Skeletal muscle tissue (tissue), 4 donors: ENCODE results near the gene GLDN. TPM values are rescaled to one million over a fixed set of nuclear protein-coding genes. Genes with fewer than 3 reads are reported as not detected.

ENCODE experiments used
- H3K27ac ChIP-seq: one replicate; pipeline ENCODE4 v1.7.0; 2013; ENCODE audit warnings: mild to moderate bottlenecking, low read depth, low read length, inconsistent platforms
- H3K27me3 ChIP-seq, 3 donors: one replicate each; pipeline ENCODE4 v1.7.0; 2013; ENCODE audit warnings: low read length in 3 of 3; ENCODE audit not compliant: control insufficient read depth in 3 of 3, insufficient read depth in 3 of 3
- H3K36me3 ChIP-seq, 3 donors: one replicate each; pipeline ENCODE4 v1.7.0; 2013; ENCODE audit warnings: low read length in 3 of 3; ENCODE audit not compliant: control insufficient read depth in 3 of 3, insufficient read depth in 3 of 3
- H3K4me1 ChIP-seq, 3 donors: one replicate each; pipeline ENCODE4 v1.7.0; 2013; ENCODE audit warnings: low read length in 3 of 3, mild to moderate bottlenecking in 3 of 3; ENCODE audit not compliant: control insufficient read depth in 3 of 3, insufficient read depth in 3 of 3
- H3K4me3 ChIP-seq, 3 donors: one replicate each; pipeline ENCODE4 v1.7.0; 2013; ENCODE audit warnings: low read length in 3 of 3
- H3K9ac ChIP-seq, 3 donors: one replicate each; pipeline ENCODE4 v1.7.0; 2013; ENCODE audit warnings: low read length in 3 of 3, mild to moderate bottlenecking in 3 of 3, moderate library complexity in 2 of 3, low read depth in 1 of 3
- H3K9me3 ChIP-seq, 3 donors: one replicate each; pipeline ENCODE4 v1.7.0; 2013; ENCODE audit warnings: low read length in 3 of 3; ENCODE audit not compliant: control insufficient read depth in 3 of 3
- total RNA-seq: library from RNA; depleted of rRNA; stranded (reverse); fragments of >200 nt; gene quantifications from one replicate; pipeline ENCODE4 v1.2.3, GENCODE V29; 2014
- donor health status: Osteomylitis.

The GLDN gene
- total RNA-seq, 1 donor from 2014 or later = 3.7 TPM

DNA sequence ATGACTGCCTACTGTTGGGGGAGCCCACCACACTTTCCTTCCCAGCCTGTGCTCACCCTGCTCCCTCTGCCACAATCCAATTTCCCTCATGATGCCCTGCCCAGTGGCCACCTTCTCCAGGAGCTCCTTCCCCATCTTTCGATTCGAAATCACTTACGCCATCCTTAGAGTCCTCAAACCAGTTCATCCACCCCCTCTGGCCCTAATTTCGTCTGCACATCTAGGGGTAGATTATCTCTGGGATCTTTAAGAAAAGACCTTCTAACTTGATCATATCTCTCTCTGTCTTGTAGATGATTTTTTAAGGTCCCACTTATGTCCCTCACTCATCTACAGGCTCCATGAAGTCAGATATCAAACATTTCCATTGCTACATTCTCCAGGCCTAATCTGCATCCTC, 20.1 kb upstream of the GLDN start:
- Histone ChIP-seq H3K27ac (peak overlapping the region; percentile 26), H3K36me3 (no peaks in the 10 kb centered on the region), H3K9me3 (no peaks in the 10 kb centered on the region), H3K9ac (no peak overlapping the region), H3K27me3 (no peaks in the 10 kb centered on the region), H3K4me1 (peaks cover 7 to 10% (median 8%) of the 10 kb centered on the region in 3 donors), H3K4me3 (no peak overlapping the region)

DNA sequence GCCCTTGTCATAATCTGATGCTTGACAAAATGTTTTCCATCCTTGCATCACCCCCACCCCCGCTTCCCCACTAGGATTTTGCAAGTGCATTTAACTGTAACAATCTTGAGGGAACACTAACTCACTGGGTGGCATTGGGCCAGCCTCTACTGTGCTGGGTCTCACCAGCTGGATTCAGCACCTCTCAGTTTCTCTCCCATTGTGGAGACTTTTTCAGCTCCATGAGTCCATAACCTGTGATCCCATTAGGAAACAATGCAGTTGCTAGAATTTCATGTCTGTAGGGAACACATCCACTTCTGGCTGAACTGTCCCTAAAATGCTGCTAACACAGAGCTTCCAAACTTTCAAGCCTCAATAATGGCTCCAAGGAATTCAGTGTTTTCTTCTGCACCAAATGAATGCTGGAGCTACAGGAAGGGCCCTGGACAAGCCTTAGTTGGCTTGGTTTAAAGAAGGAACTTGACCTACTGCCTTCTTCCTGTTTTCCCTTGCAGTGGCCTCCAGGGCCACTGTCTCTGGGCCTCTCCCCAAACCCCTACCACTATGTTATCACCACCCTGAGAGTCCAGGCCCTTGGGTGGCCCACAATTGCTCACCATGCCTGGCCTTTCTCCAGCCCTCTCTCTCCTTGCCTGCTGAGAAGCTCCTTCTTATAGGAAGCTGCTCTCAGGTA, 18.7 kb upstream of the GLDN start:
- no peaks in the 10 kb centered on the region for H3K9me3 ChIP-seq
- H3K36me3 ChIP-seq = no peaks in the 10 kb centered on the region
- peaks cover 7 to 10% (median 8%) of the 10 kb centered on the region in 3 donors for H3K4me1 ChIP-seq
- no peak overlapping the region for H3K4me3 ChIP-seq
- no peak overlapping the region for H3K9ac ChIP-seq
- H3K27me3 ChIP-seq = no peaks in the 10 kb centered on the region
- H3K27ac ChIP-seq = peak overlapping the region; percentile 42

GRCh38 chr15:51323749-51324148, 17.7 kb upstream of the GLDN start:
- H3K27me3 ChIP-seq = no peaks in the 10 kb centered on the region
- H3K9me3 ChIP-seq = no peaks in the 10 kb centered on the region
- H3K27ac ChIP-seq = no peak overlapping the region
- peaks cover 3 to 10% (median 8%) of the 10 kb centered on the region in 3 donors for H3K4me1 ChIP-seq
- H3K9ac ChIP-seq = no peak overlapping the region
- no peak overlapping the region for H3K4me3 ChIP-seq
- H3K36me3 ChIP-seq = no peaks in the 10 kb centered on the region

- no peak overlapping the region for H3K4me3 ChIP-seq
- H3K4me1 ChIP-seq = peaks cover 2 to 10% (median 8%) of the 10 kb centered on the region in 3 donors
- H3K36me3 ChIP-seq = no peaks in the 10 kb centered on the region
- no peak overlapping the region for H3K9ac ChIP-seq
- no peaks in the 10 kb centered on the region for H3K9me3 ChIP-seq
- H3K27me3 ChIP-seq = no peaks in the 10 kb centered on the region
- no peak overlapping the region for H3K27ac ChIP-seq
Observed at GRCh38 chr15:51325167-51325566, 16.3 kb upstream of the GLDN start.

DNA sequence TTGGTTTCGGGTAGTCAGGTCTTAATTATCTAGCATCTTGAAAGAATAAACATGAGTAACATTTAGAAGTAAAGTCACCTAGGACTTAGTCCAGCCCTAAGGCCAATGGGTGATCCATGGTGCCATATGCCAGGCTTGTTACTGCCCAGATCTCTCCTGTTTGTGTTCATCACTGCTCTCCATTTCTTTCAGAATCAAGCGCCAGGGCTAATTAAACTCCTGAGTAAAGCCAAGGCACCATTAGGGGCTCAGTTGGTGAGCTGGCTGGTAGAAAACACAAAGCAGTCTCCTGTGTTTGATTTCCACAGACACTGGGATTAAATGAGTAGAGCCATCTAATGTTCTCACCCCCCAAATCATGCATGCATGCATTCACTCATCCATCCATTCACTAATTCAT, 14.4 kb upstream of the GLDN start:
- Histone ChIP-seq H3K36me3 (no peaks in the 10 kb centered on the region), H3K4me3 (no peak overlapping the region), H3K27me3 (no peaks in the 10 kb centered on the region), H3K9me3 (no peaks in the 10 kb centered on the region), H3K27ac (no peak overlapping the region), H3K9ac (no peak overlapping the region), H3K4me1 (peaks cover under 1 to 8% (median 5%) of the 10 kb centered on the region in 3 donors)

DNA sequence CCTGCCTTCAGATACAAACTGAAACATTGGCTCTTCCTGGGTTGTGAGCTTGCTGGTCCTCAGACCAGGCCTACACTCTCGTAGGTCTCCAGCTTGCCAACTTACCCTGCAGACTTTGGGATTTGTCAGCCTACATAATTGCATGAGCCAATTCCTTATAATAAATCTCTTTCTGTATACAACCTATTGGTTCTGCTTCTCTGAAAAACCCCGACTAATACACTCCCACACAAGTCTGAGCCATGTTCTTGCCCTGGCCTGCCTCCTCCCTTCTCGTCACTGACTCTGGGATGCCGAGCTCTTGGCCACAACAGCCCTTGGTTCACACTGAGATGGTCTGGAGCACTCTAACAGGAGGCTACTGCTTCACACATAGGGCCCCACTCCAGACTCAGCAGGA, 12.5 kb upstream of the GLDN start:
- Histone ChIP-seq H3K36me3 (no peaks in the 10 kb centered on the region), H3K4me1 (peaks cover 3 to 8% (median 5%) of the 10 kb centered on the region in 3 donors), H3K9me3 (no peaks in the 10 kb centered on the region), H3K27me3 (no peaks in the 10 kb centered on the region), H3K4me3 (no peak overlapping the region), H3K9ac (no peak overlapping the region), H3K27ac (no peak overlapping the region)

- no peak overlapping the region for H3K27ac ChIP-seq
- no peaks in the 10 kb centered on the region for H3K9me3 ChIP-seq
- peaks cover 9 to 13% (median 11%) of the 10 kb centered on the region in 3 donors for H3K4me1 ChIP-seq
- no peak overlapping the region for H3K9ac ChIP-seq
- H3K4me3 ChIP-seq = no peak overlapping the region
- H3K27me3 ChIP-seq = no peaks in the 10 kb centered on the region
- H3K36me3 ChIP-seq = no peaks in the 10 kb centered on the region
Observed at GRCh38 chr15:51331141-51331540, 10.3 kb upstream of the GLDN start.

DNA sequence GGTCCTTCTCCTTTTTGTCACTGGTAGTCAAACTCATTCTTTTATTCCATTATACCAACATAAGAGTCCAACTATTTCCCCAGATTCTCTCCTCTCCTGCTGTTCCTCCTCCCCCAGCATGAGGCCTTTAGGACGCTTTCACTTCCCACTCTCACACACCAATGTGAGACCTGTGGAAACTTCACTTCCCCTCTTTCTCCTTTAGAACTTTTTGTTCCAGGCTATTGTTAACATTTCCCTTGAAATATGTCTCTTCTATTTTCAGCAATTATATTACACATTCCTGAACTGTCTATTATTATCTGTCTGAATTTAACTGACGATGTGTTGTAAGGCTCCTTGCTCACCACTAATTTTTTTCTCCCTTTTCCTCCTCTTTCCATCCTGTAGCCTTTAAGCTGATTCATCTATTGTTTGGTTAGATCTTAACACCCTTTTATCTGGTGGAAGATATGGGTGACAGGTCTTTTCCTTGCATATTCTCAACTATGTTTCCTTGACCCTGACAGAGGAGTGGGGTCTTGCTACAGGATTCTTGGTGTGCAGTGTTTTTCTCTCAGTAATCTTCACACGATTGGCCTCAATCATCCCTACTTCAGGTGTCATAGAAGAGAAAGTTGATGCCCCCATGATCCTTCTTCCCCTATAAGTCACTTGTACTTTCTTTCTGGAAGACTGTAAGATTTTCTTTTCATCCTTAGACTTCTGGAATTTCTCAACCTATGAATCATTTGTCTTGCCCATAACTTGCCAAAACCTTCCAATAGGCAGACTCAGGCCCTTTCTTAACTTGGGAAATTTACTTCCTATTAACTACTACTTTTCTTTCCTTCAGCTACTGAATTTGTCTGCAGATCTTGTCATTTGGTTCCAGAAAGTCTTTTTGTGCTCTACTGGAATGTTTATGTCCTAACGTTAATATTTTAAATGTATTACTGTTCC, 9.0 kb upstream of the GLDN start:
- Histone ChIP-seq H3K4me1 (peaks cover 11 to 13% (median 12%) of the 10 kb centered on the region in 3 donors), H3K27ac (no peak overlapping the region)

GRCh38 chr15:51333571-51333970, 7.9 kb upstream of the GLDN start:
- Histone ChIP-seq H3K27ac (no peak overlapping the region), H3K4me1 (peaks cover 11 to 13% (median 12%) of the 10 kb centered on the region in 3 donors), H3K36me3 (no peaks in the 10 kb centered on the region), H3K4me3 (no peak overlapping the region), H3K27me3 (no peaks in the 10 kb centered on the region), H3K9me3 (no peaks in the 10 kb centered on the region), H3K9ac (no peak overlapping the region)

More for the DNA sequence above, 9.0 kb upstream of the GLDN start:
- Histone ChIP-seq H3K9me3 (no peaks in the 10 kb centered on the region), H3K4me3 (no peak overlapping the region), H3K36me3 (no peaks in the 10 kb centered on the region), H3K27me3 (no peaks in the 10 kb centered on the region), H3K9ac (no peak overlapping the region)

DNA sequence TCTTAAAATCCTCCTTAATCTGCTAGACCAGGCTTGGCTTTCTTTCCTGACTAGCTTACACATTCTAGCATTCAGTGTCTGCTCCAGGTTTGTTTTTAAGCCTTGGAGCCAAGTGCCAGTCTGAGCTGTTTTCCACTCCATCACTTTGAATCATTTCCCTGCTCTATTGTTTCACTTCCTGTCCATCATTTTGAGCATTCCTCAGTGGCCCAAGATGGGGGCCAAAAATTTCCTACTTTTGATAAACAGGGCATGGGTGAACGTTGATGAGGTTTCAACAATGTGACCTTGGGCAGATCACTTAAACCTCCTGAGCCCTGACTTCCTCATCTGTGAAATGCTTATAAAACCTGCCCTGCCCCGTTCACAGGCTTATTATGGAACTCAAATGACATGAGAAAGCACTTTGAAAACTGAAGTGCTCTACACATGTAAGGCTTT, 7.4 kb upstream of the GLDN start:
- peaks cover 11 to 13% (median 12%) of the 10 kb centered on the region in 3 donors for H3K4me1 ChIP-seq
- H3K4me3 ChIP-seq = no peak overlapping the region
- no peaks in the 10 kb centered on the region for H3K27me3 ChIP-seq
- no peaks in the 10 kb centered on the region for H3K9me3 ChIP-seq
- no peaks in the 10 kb centered on the region for H3K36me3 ChIP-seq
- no peak overlapping the region for H3K27ac ChIP-seq
- no peak overlapping the region for H3K9ac ChIP-seq
